ENCODE data around the gene SENP3.

SENP3 gene

DNA sequence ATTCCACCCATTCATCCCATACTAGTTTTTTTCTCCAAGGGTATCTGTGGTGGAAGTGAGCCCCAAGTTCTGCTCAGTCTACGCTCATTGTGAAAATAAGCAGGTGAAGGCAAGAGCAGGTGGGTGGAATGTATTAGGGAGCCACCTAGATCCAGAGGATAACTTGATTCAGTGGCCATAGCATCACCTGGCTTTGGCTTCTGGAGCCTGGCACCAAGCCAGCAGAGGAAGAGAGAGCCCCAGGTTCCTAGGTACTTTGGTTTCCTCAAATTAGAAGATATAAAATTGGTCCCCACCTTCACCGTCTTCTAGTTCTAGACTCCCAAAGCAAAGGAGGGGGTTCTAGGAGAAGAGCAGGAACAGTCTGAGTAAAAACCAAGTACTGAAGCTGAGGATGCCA lies 48.9 kb downstream of the SENP3 start:
- TF ChIP-seq FOXP2 (optimal IDR thresholded peaks at IDR 0.05; ENCODE audit: borderline replicate concordance, extremely low read depth, extremely low read length, insufficient read depth) (no peak), POLR2AphosphoS5 (IDR thresholded peaks at IDR 0.05; ENCODE audit: low read depth, low read length) (no peak), TAF1 (IDR thresholded peaks at IDR 0.05; ENCODE audit: borderline replicate concordance, insufficient read depth, low read length) (no peak), REST (IDR thresholded peaks at IDR 0.05; ENCODE audit: insufficient read depth in 1 of 2, low read depth in 2 of 2, low read length in 2 of 2) (no peak), SIN3A (IDR thresholded peaks at IDR 0.05; ENCODE audit: borderline replicate concordance, insufficient read depth, low read length) (no peak)

GRCh38 chr17:7611635-7612293 lies 50.0 kb downstream of the SENP3 start:
- TF ChIP-seq POLR2AphosphoS5 (IDR thresholded peaks at IDR 0.05; ENCODE audit: low read depth, low read length), result no peak
- no peak for TF ChIP-seq FOXP2 (optimal IDR thresholded peaks at IDR 0.05; ENCODE audit: borderline replicate concordance, extremely low read depth, extremely low read length, insufficient read depth)
- TF ChIP-seq REST (IDR thresholded peaks at IDR 0.05; ENCODE audit: insufficient read depth in 1 of 2, low read depth in 2 of 2, low read length in 2 of 2), result no peak

DNA sequence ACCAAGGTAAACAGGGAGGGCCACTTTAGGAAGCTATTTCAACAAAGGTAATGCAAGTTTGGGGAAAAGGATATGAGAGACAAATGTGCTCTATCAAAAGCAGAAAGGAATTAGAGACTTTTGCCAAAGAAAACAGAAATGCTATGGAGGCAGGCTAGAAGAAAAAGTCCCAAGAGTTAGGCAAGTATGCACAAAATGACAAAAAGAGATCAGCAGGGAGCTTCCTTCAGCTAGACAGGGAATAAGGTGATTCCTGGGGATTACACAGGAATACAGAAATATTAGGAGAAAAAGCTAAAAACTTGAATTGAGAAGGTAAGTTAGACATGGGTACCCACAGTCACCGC lies 50.5 kb downstream of the SENP3 start:
- TF ChIP-seq SIN3A (IDR thresholded peaks at IDR 0.05; ENCODE audit: borderline replicate concordance, insufficient read depth, low read length) (no peak), REST (IDR thresholded peaks at IDR 0.05; ENCODE audit: insufficient read depth in 1 of 2, low read depth in 2 of 2, low read length in 2 of 2) (no peak), FOXP2 (optimal IDR thresholded peaks at IDR 0.05; ENCODE audit: borderline replicate concordance, extremely low read depth, extremely low read length, insufficient read depth) (no peak), POLR2AphosphoS5 (IDR thresholded peaks at IDR 0.05; ENCODE audit: low read depth, low read length) (no peak), TAF1 (IDR thresholded peaks at IDR 0.05; ENCODE audit: borderline replicate concordance, insufficient read depth, low read length) (no peak)

GRCh38 chr17:7613769-7614424 lies 52.2 kb downstream of the SENP3 start:
- TF ChIP-seq SIN3A (IDR thresholded peaks at IDR 0.05; ENCODE audit: borderline replicate concordance, insufficient read depth, low read length), result no peak; the same call in 1 of the 2 replicates
- TF ChIP-seq POLR2AphosphoS5 (IDR thresholded peaks at IDR 0.05; ENCODE audit: low read depth, low read length), result no peak
- TF ChIP-seq REST (IDR thresholded peaks at IDR 0.05; ENCODE audit: insufficient read depth in 1 of 2, low read depth in 2 of 2, low read length in 2 of 2), result no peak
- no peak for TF ChIP-seq FOXP2 (optimal IDR thresholded peaks at IDR 0.05; ENCODE audit: borderline replicate concordance, extremely low read depth, extremely low read length, insufficient read depth)
- TF ChIP-seq TAF1 (IDR thresholded peaks at IDR 0.05; ENCODE audit: borderline replicate concordance, insufficient read depth, low read length), result no peak

All from PFSK-1 (cell line).